HG02678 (cell line): ENCODE data around the gene TK1.

Experiments
- ATAC-seq: cut with Tn5 transposase; IDR thresholded peaks from one replicate; pipeline ENCODE4 v1.9.1; 2021; ENCODE audit warnings: mild to moderate bottlenecking, moderate library complexity; ENCODE audit not compliant: unreplicated experiment

TK1 gene

GRCh38 chr17:78125138-78125913 lies 61.5 kb downstream of the TK1 start:
- no peak for ATAC-seq

DNA sequence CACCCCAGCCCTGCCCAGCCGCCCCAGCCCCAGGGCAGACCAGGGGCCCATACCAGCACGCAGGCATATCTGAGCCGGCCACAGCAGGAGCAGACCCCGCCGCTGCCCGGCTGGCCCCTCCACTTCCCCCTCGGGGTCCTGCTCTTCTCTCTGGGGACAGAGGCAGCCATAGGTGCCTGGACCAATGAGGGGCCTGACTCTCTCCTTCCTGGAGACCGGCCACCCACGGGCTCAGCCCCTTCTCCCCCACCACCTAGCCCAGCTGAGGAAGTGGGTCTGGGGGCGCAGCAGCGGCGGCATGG lies 62.1 kb downstream of the TK1 start:
- no peak for ATAC-seq
